ENCODE results near the gene C1orf35.

The C1orf35 gene

GRCh38 chr1:228148935-228149405 is 45.8 kb upstream of the C1orf35 start:
- H3K4me3 ChIP-seq, result no peak overlapping the region
- DNase-seq (ENCODE audit: low read depth, low spot score), result no peak
- H3K9me3 ChIP-seq (ENCODE audit: low read depth, low read length), result no peaks in the 10 kb centered on the region
- H3K27ac ChIP-seq, result no peak overlapping the region
- no peak overlapping the region for H3K9ac ChIP-seq (ENCODE audit: insufficient read length)
- H3K36me3 ChIP-seq (ENCODE audit: insufficient read depth, low read length), result no peaks in the 10 kb centered on the region
- TF ChIP-seq EZH2 (IDR thresholded peaks at IDR 0.05) (no peak), POLR2AphosphoS5 (IDR thresholded peaks at IDR 0.05; ENCODE audit: borderline replicate concordance, low read depth, low read length) (no peak), FOXP2 (optimal IDR thresholded peaks at IDR 0.05; ENCODE audit: control extremely low read depth, extremely low read length, insufficient read depth) (no peak)

DNA sequence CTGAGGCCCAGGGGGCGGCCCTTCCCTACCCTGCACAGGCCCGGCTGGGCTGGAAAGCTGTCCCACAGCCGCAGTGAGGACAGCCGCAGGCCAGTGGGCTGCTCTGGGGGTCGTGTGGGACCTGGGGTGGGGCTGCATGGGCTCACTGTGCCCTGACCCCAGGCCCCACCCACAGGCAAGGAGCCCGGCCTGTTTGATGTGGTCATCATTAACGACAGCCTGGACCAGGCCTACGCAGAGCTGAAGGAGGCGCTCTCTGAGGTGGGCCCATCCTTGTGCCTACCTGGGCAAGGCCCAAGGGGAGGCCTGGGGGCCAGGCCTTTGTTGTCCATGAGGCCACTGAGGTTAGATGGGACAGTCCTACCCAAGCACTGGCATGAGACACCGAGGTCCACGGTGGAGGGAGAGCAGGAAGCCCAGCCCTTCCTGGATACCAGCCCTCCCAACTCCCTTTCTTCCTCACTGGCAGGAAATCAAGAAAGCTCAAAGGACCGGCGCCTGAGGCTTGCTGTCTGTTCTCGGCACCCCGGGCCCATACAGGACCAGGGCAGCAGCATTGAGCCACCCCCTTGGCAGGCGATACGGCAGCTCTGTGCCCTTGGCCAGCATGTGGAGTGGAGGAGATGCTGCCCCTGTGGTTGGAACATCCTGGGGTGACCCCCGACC is 45.2 kb upstream of the C1orf35 start:
- H3K9me3 ChIP-seq (ENCODE audit: low read depth, low read length), result no peaks in the 10 kb centered on the region
- TF ChIP-seq FOXP2 (optimal IDR thresholded peaks at IDR 0.05; ENCODE audit: control extremely low read depth, extremely low read length, insufficient read depth), result no peak
- no peak for DNase-seq (ENCODE audit: low read depth, low spot score)
- no peak overlapping the region for H3K9ac ChIP-seq (ENCODE audit: insufficient read length)
- no peak overlapping the region for H3K27ac ChIP-seq
- no peaks in the 10 kb centered on the region for H3K36me3 ChIP-seq (ENCODE audit: insufficient read depth, low read length)
- no peak overlapping the region for H3K4me3 ChIP-seq

GRCh38 chr1:228147768-228148167 is 44.6 kb upstream of the C1orf35 start:
- Histone ChIP-seq H3K36me3 (ENCODE audit: insufficient read depth, low read length) (no peaks in the 10 kb centered on the region), H3K9me3 (ENCODE audit: low read depth, low read length) (no peaks in the 10 kb centered on the region), H3K4me3 (no peak overlapping the region), H3K9ac (ENCODE audit: insufficient read length) (no peak overlapping the region), H3K27ac (no peak overlapping the region)
- no peak for DNase-seq (ENCODE audit: low read depth, low spot score)
- no peak for TF ChIP-seq FOXP2 (optimal IDR thresholded peaks at IDR 0.05; ENCODE audit: control extremely low read depth, extremely low read length, insufficient read depth)
- TF ChIP-seq EZH2 (IDR thresholded peaks at IDR 0.05), result no peak
- TF ChIP-seq POLR2AphosphoS5 (IDR thresholded peaks at IDR 0.05; ENCODE audit: borderline replicate concordance, low read depth, low read length), result no peak

DNA sequence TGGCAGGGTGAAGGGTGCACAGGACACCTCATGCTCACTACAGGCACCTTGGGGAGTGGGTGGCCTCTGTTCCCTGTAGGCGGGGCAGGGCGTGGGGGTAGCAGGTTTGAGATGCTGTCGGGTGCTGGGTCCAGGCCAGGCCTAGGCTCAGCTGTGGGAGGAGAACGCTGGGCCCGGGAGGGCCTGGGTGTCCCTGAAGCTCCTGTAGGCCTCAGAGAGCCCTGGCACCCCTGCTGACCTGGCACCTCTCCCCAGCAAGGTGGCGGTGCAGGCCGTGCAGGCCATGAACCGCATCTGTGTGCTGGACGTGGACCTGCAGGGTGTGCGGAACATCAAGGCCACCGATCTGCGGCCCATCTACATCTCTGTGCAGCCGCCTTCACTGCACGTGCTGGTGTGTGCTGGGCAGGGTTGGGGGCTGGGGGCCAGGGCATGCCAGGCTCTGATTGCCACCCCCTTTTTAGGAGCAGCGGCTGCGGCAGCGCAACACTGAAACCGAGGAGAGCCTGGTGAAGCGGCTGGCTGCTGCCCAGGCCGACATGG is 44.1 kb upstream of the C1orf35 start:
- H3K4me3 ChIP-seq, result no peak overlapping the region
- no peak for TF ChIP-seq POLR2AphosphoS5 (IDR thresholded peaks at IDR 0.05; ENCODE audit: borderline replicate concordance, low read depth, low read length)
- TF ChIP-seq EZH2 (IDR thresholded peaks at IDR 0.05), result no peak
- no peak for TF ChIP-seq FOXP2 (optimal IDR thresholded peaks at IDR 0.05; ENCODE audit: control extremely low read depth, extremely low read length, insufficient read depth)
- no peaks in the 10 kb centered on the region for H3K9me3 ChIP-seq (ENCODE audit: low read depth, low read length)
- no peak overlapping the region for H3K27ac ChIP-seq
- H3K9ac ChIP-seq (ENCODE audit: insufficient read length), result no peak overlapping the region
- DNase-seq (ENCODE audit: low read depth, low spot score), result no peak
- H3K36me3 ChIP-seq (ENCODE audit: insufficient read depth, low read length), result no peaks in the 10 kb centered on the region

- no peak overlapping the region for H3K9ac ChIP-seq (ENCODE audit: insufficient read length)
- H3K9me3 ChIP-seq (ENCODE audit: low read depth, low read length), result no peaks in the 10 kb centered on the region
- no peak overlapping the region for H3K4me3 ChIP-seq
- no peak overlapping the region for H3K27ac ChIP-seq
- no peak for TF ChIP-seq FOXP2 (optimal IDR thresholded peaks at IDR 0.05; ENCODE audit: control extremely low read depth, extremely low read length, insufficient read depth)
- TF ChIP-seq EZH2 (IDR thresholded peaks at IDR 0.05), result no peak
- TF ChIP-seq POLR2AphosphoS5 (IDR thresholded peaks at IDR 0.05; ENCODE audit: borderline replicate concordance, low read depth, low read length), result no peak
- no peaks in the 10 kb centered on the region for H3K36me3 ChIP-seq (ENCODE audit: insufficient read depth, low read length)
- DNase-seq (ENCODE audit: low read depth, low spot score), result no peak
Measured at GRCh38 chr1:228146417-228147150, 43.5 kb upstream of the C1orf35 start.

- no peaks in the 10 kb centered on the region for H3K9me3 ChIP-seq (ENCODE audit: low read depth, low read length)
- no peak overlapping the region for H3K9ac ChIP-seq (ENCODE audit: insufficient read length)
- DNase-seq (ENCODE audit: low read depth, low spot score), result no peak
- TF ChIP-seq EZH2 (IDR thresholded peaks at IDR 0.05) (no peak), FOXP2 (optimal IDR thresholded peaks at IDR 0.05; ENCODE audit: control extremely low read depth, extremely low read length, insufficient read depth) (no peak)
- H3K36me3 ChIP-seq (ENCODE audit: insufficient read depth, low read length), result no peaks in the 10 kb centered on the region
- no peak overlapping the region for H3K27ac ChIP-seq
- no peak overlapping the region for H3K4me3 ChIP-seq
Measured at GRCh38 chr1:228145463-228146416, 42.6 kb upstream of the C1orf35 start.

DNA sequence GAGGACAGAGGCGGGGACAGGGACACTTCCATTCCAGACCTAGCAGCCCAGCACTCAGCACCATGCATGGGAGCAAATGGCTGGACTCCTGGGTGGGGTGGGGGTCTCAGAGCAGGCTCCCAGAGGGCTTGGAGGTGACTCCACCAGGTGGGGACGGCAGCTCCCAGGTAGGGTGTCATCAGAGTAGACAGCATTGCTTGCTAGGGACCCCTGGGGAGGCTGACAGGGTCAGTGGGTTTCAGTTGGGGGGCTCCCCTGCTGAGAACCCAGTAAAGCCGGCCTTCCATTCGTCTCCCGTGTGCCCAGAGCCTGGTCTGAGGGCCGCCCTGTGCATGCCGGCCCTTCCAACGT is 41.8 kb upstream of the C1orf35 start:
- H3K36me3 ChIP-seq (ENCODE audit: insufficient read depth, low read length), result no peaks in the 10 kb centered on the region
- no peak overlapping the region for H3K4me3 ChIP-seq
- H3K9me3 ChIP-seq (ENCODE audit: low read depth, low read length), result no peaks in the 10 kb centered on the region
- H3K27ac ChIP-seq, result no peak overlapping the region
- no peak for TF ChIP-seq POLR2AphosphoS5 (IDR thresholded peaks at IDR 0.05; ENCODE audit: borderline replicate concordance, low read depth, low read length)
- TF ChIP-seq EZH2 (IDR thresholded peaks at IDR 0.05), result no peak
- TF ChIP-seq FOXP2 (optimal IDR thresholded peaks at IDR 0.05; ENCODE audit: control extremely low read depth, extremely low read length, insufficient read depth), result no peak
- no peak for DNase-seq (ENCODE audit: low read depth, low spot score)
- H3K9ac ChIP-seq (ENCODE audit: insufficient read length), result no peak overlapping the region

Data from SK-N-MC (cell line).